Measurements from ENCODE around the gene TBX4.
"Not testable (repeated sequence)": the region's sequence is repeated elsewhere in the genome, so short reads cannot be mapped to it uniquely, and the experiment has no call there.

Gene TBX4

GRCh38 chr17:61498042-61498994 lies 46.1 kb downstream of the TBX4 start:
- no peak for DNase-seq (ENCODE audit: low spot score)

GRCh38 chr17:61499632-61500031 lies 47.4 kb downstream of the TBX4 start:
- DNase-seq (ENCODE audit: low spot score) = no peak

GRCh38 chr17:61500287-61500686 lies 48.1 kb downstream of the TBX4 start:
- DNase-seq (ENCODE audit: low spot score) = no peak

GRCh38 chr17:61502292-61502691 lies 50.1 kb downstream of the TBX4 start:
- DNase-seq (ENCODE audit: low spot score) = no peak

GRCh38 chr17:61503961-61504360 lies 51.7 kb downstream of the TBX4 start:
- DNase-seq (ENCODE audit: low spot score) = no peak

GRCh38 chr17:61504697-61505096 lies 52.5 kb downstream of the TBX4 start:
- DNase-seq (ENCODE audit: low spot score) = no peak

- no peak for DNase-seq (ENCODE audit: low spot score)
Measured at GRCh38 chr17:61505846-61506627, 53.8 kb downstream of the TBX4 start.

- no peak for DNase-seq (ENCODE audit: low spot score)
Measured at GRCh38 chr17:61507383-61508066, 55.3 kb downstream of the TBX4 start.

- DNase-seq (ENCODE audit: low spot score) = no peak
Measured at GRCh38 chr17:61508912-61509311, 56.7 kb downstream of the TBX4 start.

- not testable (repeated sequence) for DNase-seq (ENCODE audit: low spot score)
Measured at GRCh38 chr17:61509454-61509853, 57.2 kb downstream of the TBX4 start.

- DNase-seq (ENCODE audit: low spot score) = no peak
Measured at GRCh38 chr17:61510237-61510636, 58.0 kb downstream of the TBX4 start.

- DNase-seq (ENCODE audit: low spot score) = no peak
Measured at GRCh38 chr17:61510991-61511390, 58.8 kb downstream of the TBX4 start.

GRCh38 chr17:61511480-61512182 lies 59.4 kb downstream of the TBX4 start:
- DNase-seq (ENCODE audit: low spot score) = no peak

- no peak for DNase-seq (ENCODE audit: low spot score)
Measured at GRCh38 chr17:61514491-61514890, 62.3 kb downstream of the TBX4 start.

GRCh38 chr17:61517265-61517664 lies 65.0 kb downstream of the TBX4 start:
- no peak for DNase-seq (ENCODE audit: low spot score)

GRCh38 chr17:61517843-61518606 lies 65.8 kb downstream of the TBX4 start:
- DNase-seq (ENCODE audit: low spot score) = no peak

GRCh38 chr17:61519139-61519538 lies 66.9 kb downstream of the TBX4 start:
- no peak for DNase-seq (ENCODE audit: low spot score)

- DNase-seq (ENCODE audit: low spot score) = no peak
Measured at GRCh38 chr17:61519754-61520440, 67.7 kb downstream of the TBX4 start.

GRCh38 chr17:61520897-61521296 lies 68.7 kb downstream of the TBX4 start:
- DNase-seq (ENCODE audit: low spot score) = no peak

GRCh38 chr17:61522088-61522487 lies 69.9 kb downstream of the TBX4 start:
- no peak for DNase-seq (ENCODE audit: low spot score)

Measured in hematopoietic multipotent progenitor cell treated with erythropoietin and hydrocortisone succinate and interleukin-3 and kit ligand, for 15 days (in vitro differentiated cells).